Retinal pigment epithelial cell (primary cell): Measurements from ENCODE around the gene WSCD2.

ENCODE experiments used
- DNase-seq: peaks from one replicate; pipeline ENCODE4 v3.0.0-alpha.2; 2010; ENCODE audit warnings: low read depth
- H3K4me3 ChIP-seq: 2 replicates; pipeline ENCODE4 v1.5.1; 2011; ENCODE audit warnings: mild to moderate bottlenecking, low read length, control low read depth, moderate library complexity
- CTCF ChIP-seq: conservative IDR thresholded peaks from 2 replicates; pipeline ENCODE4 v1.5.1; 2011; ENCODE audit warnings: low read depth, low read length, control low read depth, inconsistent platforms

The WSCD2 gene

GRCh38 chr12:108273217-108273616 is 144.1 kb downstream of the WSCD2 start:
- no peak for TF ChIP-seq CTCF
- DNase-seq, result no peak
- H3K4me3 ChIP-seq, result no peak overlapping the region

DNA sequence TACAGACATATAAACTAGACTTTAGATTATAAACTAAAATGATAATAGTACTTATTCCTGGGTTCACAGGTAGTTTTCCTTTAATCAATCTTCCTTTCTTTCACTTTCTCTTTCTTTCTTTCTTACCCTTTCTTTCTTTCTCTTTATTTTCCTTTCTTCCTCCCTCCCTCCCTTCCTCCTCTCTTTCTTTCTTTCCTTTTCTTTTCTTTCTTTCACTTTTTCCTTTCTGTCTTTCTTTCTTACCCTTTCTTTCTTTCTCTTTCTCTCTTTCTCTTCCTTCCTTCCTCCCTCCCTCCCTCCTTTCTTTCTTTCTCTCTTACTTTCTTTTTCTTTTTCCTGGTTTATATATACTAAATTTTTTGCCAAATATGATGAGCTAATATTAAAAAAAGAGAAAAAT is 148.5 kb downstream of the WSCD2 start:
- TF ChIP-seq CTCF, result no peak
- DNase-seq, result no peak
- no peak overlapping the region for H3K4me3 ChIP-seq

- TF ChIP-seq CTCF, result no peak
- H3K4me3 ChIP-seq, result no peak overlapping the region
Observed at GRCh38 chr12:108282160-108282559, 153.1 kb downstream of the WSCD2 start.

DNA sequence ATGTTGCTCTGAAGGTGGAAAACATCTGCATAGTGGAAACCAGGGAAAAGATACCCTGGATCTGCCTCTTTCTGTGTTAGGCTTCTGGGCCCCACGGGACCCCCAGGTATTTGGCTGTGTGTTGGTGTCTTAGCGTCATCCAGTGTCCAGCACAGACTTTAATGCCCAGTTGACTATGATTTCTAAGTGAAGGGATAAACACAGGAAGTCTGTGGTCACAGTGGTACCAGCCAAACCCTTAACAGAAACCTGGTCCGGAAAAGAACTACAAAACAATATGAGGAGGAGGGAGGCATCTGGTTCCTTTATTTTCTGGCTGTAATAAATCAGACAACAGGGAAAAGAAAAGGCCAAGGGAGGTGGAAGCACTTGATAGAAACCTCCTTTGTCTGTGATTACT is 153.6 kb downstream of the WSCD2 start:
- TF ChIP-seq CTCF, result no peak
- no peak overlapping the region for H3K4me3 ChIP-seq
- no peak for DNase-seq

More at GRCh38 chr12:108282160-108282559, 153.1 kb downstream of the WSCD2 start:
- DNase-seq, result no peak

GRCh38 chr12:108284163-108284562 is 155.1 kb downstream of the WSCD2 start:
- TF ChIP-seq CTCF, result no peak
- no peak for DNase-seq
- H3K4me3 ChIP-seq, result no peak overlapping the region

DNA sequence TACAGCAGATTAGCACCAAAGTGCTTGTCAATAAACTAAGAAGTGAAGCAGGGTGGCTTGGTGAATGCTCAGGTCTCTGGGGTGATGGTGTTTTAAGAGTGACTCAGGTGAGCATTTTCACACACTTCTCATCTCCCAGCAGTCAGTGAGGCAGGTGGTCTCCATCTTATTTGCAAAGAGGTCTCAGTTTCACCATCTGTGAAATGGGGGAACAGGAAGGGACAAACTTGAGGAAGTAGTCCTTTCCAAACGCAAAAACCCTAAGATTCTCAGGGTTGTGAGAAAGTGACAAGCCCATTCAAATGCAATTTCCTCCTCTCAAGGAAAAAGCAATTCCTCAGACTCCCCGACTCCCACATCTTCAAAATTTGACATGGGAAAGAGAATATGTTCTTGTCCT is 155.9 kb downstream of the WSCD2 start:
- no peak for TF ChIP-seq CTCF
- H3K4me3 ChIP-seq, result no peak overlapping the region
- DNase-seq, result no peak

- no peak for TF ChIP-seq CTCF
- no peak for DNase-seq
- no peak overlapping the region for H3K4me3 ChIP-seq
Observed at GRCh38 chr12:108287227-108287626, 158.1 kb downstream of the WSCD2 start.
